Kidney (tissue), 14 donors: Measurements from ENCODE around the gene TPO. TPM values are rescaled to one million over a fixed set of nuclear protein-coding genes. Genes with fewer than 3 reads are reported as not detected.

Experiments used
- DNase-seq, 5 donors: peaks; one replicate each; pipeline ENCODE4 v3.0.0-alpha.2; 2013 to 2020
- FAIRE-seq: peaks from 2 replicates; lab custom pipeline; 2012; peaks lifted over from hg19 to GRCh38; lab: Jason Lieb, UNC
- H3K27ac ChIP-seq, 2 donors: one replicate each; pipeline ENCODE4 v1.7.0; 2013; ENCODE audit warnings: low read depth in 2 of 2, low read length in 2 of 2, inconsistent platforms in 1 of 2
- H3K27me3 ChIP-seq: one replicate; pipeline ENCODE4 v1.7.1; 2013; ENCODE audit warnings: low read length, inconsistent platforms; ENCODE audit not compliant: control insufficient read depth, insufficient read depth
- H3K36me3 ChIP-seq, 3 donors: one replicate each; pipeline versions ENCODE4 v1.7.0 to v1.7.1; 2013; ENCODE audit warnings: low read length in 3 of 3, control low read depth in 1 of 3, inconsistent platforms in 1 of 3; ENCODE audit not compliant: insufficient read depth in 3 of 3, control insufficient read depth in 2 of 3
- H3K4me1 ChIP-seq, 3 donors: one replicate each; pipeline versions ENCODE4 v1.7.0 to v1.7.1; 2013; ENCODE audit warnings: low read length in 3 of 3, inconsistent platforms in 1 of 3, low read depth in 1 of 3; ENCODE audit not compliant: control insufficient read depth in 2 of 3, insufficient read depth in 2 of 3
- H3K4me3 ChIP-seq, 3 donors: one replicate each; pipeline versions ENCODE4 v1.7.0 to v1.8.1; 2013; ENCODE audit warnings: low read length in 3 of 3, control low read depth in 1 of 3, inconsistent platforms in 1 of 3
- H3K9ac ChIP-seq, 3 donors: one replicate each; pipeline versions ENCODE4 v1.7.0 to v1.7.1; 2013; ENCODE audit warnings: low read length in 3 of 3, control low read depth in 1 of 3, inconsistent platforms in 1 of 3
- H3K9me3 ChIP-seq, 3 donors: one replicate each; pipeline versions ENCODE4 v1.7.0 to v1.7.1; 2013; ENCODE audit warnings: low read length in 3 of 3, control low read depth in 1 of 3, inconsistent platforms in 1 of 3; ENCODE audit not compliant: control insufficient read depth in 2 of 3, insufficient read depth in 1 of 3
- intact Hi-C: fragments of 100-400 bp; cut with DNase I; formaldehyde crosslinking; loops from one replicate; pipeline ENCODE4 v1.11.1; 2022
- polyA plus RNA-seq: library from polyadenylated mRNA; stranded (reverse); fragments of 350-450 nt; fragmentation: Illumina TruSeq; extraction: RNeasy Lipid Tissue Mini Kit (QIAGEN cat#74804); gene quantifications from one replicate; pipeline ENCODE4 v1.2.3, GENCODE V29; 2014; ENCODE audit warnings: low read depth, low replicate concordance; ENCODE audit not compliant: insufficient read depth
- total RNA-seq: library from RNA; stranded (reverse); fragmentation: NEBNext Ultra II Directional; extraction: Animal tissue kit (Norgen Biotek cat#: 25700); gene quantifications from one replicate; pipeline ENCODE4 v1.2.1, GENCODE V29; 2021
- TF ChIP-seq, protein P1 (sequence below): IDR thresholded peaks from 3 replicates; pipeline ENCODE4 v1.5.1; 2012; ENCODE audit warnings: mild to moderate bottlenecking, moderate library complexity, borderline replicate concordance; ENCODE audit not compliant: insufficient read depth; ENCODE audit errors: extremely low read depth
- donor health status: control.
- donor health status: control.
- donor health status: control.
- donor health status: control.
- donor health status: control.
- donor health status: DM: yes; HTN: yes; CAD: no.
- donor health status: Normal renal cell carcinoma (clear cell type).

Gene TPO
- total and polyA plus RNA-seq, 2 donors from 2014 or later, result not detected

DNA sequence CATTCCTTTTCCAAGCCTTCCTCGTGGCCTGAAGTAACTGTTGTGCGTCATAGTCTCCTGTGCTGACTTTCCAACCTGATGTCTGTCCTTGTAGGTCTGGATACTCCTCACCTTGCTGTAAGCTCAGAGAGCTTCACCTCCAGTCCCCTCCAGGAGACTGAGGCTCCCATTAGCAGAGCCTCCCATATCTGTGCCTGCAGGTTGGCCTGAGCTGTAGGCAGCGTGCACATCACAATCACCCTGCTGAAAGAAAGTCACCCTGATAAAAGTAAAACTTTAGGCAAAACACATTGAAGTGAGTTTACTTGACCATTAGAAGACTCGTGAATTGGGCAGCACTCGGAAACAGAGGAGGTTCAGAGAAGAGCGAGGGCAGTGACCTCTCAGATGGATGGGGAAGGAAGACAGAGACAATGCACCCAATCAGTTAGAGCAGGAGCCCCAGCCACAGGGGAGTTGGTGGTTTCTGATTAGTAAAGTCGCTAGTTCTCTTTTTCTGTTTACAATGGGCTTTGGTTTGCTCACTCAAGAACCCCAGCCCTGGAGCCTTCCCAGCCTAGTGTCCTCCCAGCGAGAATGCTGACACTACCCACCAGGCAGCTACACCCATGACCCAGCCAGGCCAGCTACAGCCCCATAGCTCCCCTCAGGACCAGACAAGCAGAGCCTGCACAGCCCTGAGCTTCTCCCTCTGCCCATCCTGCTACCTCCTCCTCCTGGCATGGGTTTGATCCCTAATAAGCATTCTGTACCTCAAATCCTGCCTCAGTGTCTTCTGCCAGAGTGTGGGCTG is 12.1 kb upstream of the TPO start:
- Histone ChIP-seq H3K27ac (no peak overlapping the region), H3K27me3 (no peaks in the 10 kb centered on the region), H3K9ac (no peak overlapping the region), H3K4me3 (no peak overlapping the region), H3K9me3 (no peaks in the 10 kb centered on the region), H3K36me3 (no peaks in the 10 kb centered on the region), H3K4me1 (no peaks in the 10 kb centered on the region)
- intact Hi-C loops, result no loop called here
- DNase-seq, result no peak
- TF ChIP-seq, protein P1, sequence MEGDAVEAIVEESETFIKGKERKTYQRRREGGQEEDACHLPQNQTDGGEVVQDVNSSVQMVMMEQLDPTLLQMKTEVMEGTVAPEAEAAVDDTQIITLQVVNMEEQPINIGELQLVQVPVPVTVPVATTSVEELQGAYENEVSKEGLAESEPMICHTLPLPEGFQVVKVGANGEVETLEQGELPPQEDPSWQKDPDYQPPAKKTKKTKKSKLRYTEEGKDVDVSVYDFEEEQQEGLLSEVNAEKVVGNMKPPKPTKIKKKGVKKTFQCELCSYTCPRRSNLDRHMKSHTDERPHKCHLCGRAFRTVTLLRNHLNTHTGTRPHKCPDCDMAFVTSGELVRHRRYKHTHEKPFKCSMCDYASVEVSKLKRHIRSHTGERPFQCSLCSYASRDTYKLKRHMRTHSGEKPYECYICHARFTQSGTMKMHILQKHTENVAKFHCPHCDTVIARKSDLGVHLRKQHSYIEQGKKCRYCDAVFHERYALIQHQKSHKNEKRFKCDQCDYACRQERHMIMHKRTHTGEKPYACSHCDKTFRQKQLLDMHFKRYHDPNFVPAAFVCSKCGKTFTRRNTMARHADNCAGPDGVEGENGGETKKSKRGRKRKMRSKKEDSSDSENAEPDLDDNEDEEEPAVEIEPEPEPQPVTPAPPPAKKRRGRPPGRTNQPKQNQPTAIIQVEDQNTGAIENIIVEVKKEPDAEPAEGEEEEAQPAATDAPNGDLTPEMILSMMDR, result no peak
- no peak for FAIRE-seq

DNA sequence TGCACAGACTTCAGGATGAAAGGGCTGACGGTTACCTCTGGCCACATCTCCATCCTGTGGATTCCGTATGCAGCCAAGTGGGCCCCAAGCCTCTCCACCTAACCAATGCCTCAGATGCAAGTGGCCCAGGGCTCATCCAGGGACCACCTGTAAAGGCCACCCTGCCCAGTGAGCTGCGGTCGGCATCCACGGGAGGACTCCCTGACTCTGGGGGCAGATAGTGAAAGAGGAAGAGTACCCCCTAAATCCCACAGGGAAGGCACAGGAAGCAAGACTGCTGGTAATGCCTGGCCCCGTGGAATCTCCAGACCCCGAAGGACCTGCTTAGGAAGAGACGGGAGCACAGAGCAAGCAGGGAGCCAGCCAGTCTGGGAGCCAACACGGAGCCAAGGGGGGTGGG is 11.2 kb upstream of the TPO start:
- TF ChIP-seq, protein P1, result no peak
- H3K27ac ChIP-seq, result no peak overlapping the region
- DNase-seq (peak in 1 of 5 donors; percentile 54), FAIRE-seq (no peak)
- H3K9me3 ChIP-seq, result no peaks in the 10 kb centered on the region
- H3K4me1 ChIP-seq, result no peaks in the 10 kb centered on the region
- no peak overlapping the region for H3K9ac ChIP-seq
- no peaks in the 10 kb centered on the region for H3K27me3 ChIP-seq
- H3K4me3 ChIP-seq, result no peak overlapping the region
- intact Hi-C loops, result no loop called here
- H3K36me3 ChIP-seq, result no peaks in the 10 kb centered on the region

DNA sequence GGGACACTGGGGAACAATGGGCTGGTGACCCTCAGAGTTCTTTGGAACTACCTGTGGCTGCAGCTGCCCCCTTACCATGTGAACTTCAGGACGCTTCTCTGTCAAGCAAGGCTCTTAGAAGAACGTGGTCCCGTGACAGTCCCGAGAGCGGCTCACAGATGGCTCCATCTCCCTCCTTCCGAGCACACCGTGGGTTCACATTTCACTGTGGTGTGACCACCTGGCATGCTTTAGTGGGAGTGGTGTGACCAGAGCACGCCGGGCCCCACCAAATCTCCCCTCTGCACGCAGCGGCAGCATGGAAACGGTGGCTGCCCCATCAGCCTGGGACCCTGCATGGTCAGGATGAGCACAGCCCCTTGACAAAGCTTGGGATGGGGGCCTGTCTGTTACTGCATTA is 9.7 kb upstream of the TPO start:
- DNase-seq (peak in 1 of 5 donors; percentile 50), FAIRE-seq (no peak)
- intact Hi-C loops, result no loop called here
- no peak overlapping the region for H3K9ac ChIP-seq
- H3K27ac ChIP-seq, result no peak overlapping the region
- no peaks in the 10 kb centered on the region for H3K36me3 ChIP-seq
- H3K4me1 ChIP-seq, result no peaks in the 10 kb centered on the region
- no peaks in the 10 kb centered on the region for H3K9me3 ChIP-seq
- no peak overlapping the region for H3K4me3 ChIP-seq
- TF ChIP-seq, protein P1, result no peak
- H3K27me3 ChIP-seq, result no peaks in the 10 kb centered on the region
